Karpas-422 (cell line): ENCODE results near the gene GPS1. TPM values are rescaled to one million over a fixed set of nuclear protein-coding genes. Genes with fewer than 3 reads are reported as not detected.
A peak's percentile ranks its signal among the peaks of the same experiment; 100 is the strongest.

ENCODE experiments used
- DNase-seq: peaks from one replicate; pipeline ENCODE4 v3.0.0-alpha.2; 2015
- H2AFZ ChIP-seq: fragments of 200-600 bp; sonication (generic); 2 replicates; pipeline ENCODE4 v1.6.1; 2014; ENCODE audit warnings: antibody characterized with exemption, low read length, mixed read lengths
- H3K27ac ChIP-seq: fragments of 200-600 bp; sonication (generic); 2 replicates; pipeline ENCODE4 v1.5.1; 2014; ENCODE audit warnings: mild to moderate bottlenecking, low read length, moderate library complexity
- H3K27me3 ChIP-seq: fragments of 200-600 bp; sonication (generic); 2 replicates; pipeline ENCODE4 v1.6.1; 2014; ENCODE audit warnings: low read length, mixed read lengths
- H3K36me3 ChIP-seq: fragments of 200-600 bp; sonication (generic); 2 replicates; pipeline ENCODE4 v1.6.1; 2014; ENCODE audit warnings: low read length, mixed read lengths; ENCODE audit not compliant: insufficient read depth
- H3K4me1 ChIP-seq: fragments of 200-600 bp; sonication (generic); 2 replicates; pipeline ENCODE4 v1.6.1; 2014; ENCODE audit warnings: mild to moderate bottlenecking, low read length, mixed read lengths
- H3K4me2 ChIP-seq: fragments of 200-600 bp; sonication (generic); 2 replicates; pipeline ENCODE4 v1.6.1; 2014; ENCODE audit warnings: low read length, low read depth, mild to moderate bottlenecking; ENCODE audit not compliant: poor library complexity, severe bottlenecking
- H3K4me3 ChIP-seq: fragments of 200-600 bp; sonication (generic); 2 replicates; pipeline ENCODE4 v1.5.1; 2014; ENCODE audit warnings: mild to moderate bottlenecking, antibody characterized with exemption, low read length, mixed read lengths
- H3K79me2 ChIP-seq: fragments of 200-600 bp; sonication (generic); 2 replicates; pipeline ENCODE4 v1.6.1; 2014; ENCODE audit warnings: mild to moderate bottlenecking, low read length, mixed read lengths
- H3K9ac ChIP-seq: fragments of 200-600 bp; sonication (generic); 2 replicates; pipeline ENCODE4 v1.6.0; 2014; ENCODE audit warnings: low read length
- H3K9me2 ChIP-seq: fragments of 200-600 bp; sonication (generic), shearing (Covaris generic); replicated peaks from 2 replicates; pipeline ENCODE4 v1.6.0; 2014; ENCODE audit warnings: mild to moderate bottlenecking, low read length, moderate library complexity; ENCODE audit not compliant: insufficient read depth
- H3K9me3 ChIP-seq: fragments of 300-700, 200-600 bp; sonication (generic); 2 replicates; pipeline ENCODE4 v1.6.1; 2014; ENCODE audit warnings: low read length, mixed read lengths
- H4K20me1 ChIP-seq: fragments of 200-600 bp; sonication (generic); 2 replicates; pipeline ENCODE4 v1.6.1; 2014; ENCODE audit warnings: mild to moderate bottlenecking, antibody characterized with exemption, low read length, low read depth; ENCODE audit not compliant: insufficient read depth
- total RNA-seq: library from RNA; depleted of rRNA; stranded (reverse); fragments of >200 nt; shearing (Covaris generic); gene quantifications from 2 replicates; pipeline ENCODE4 v1.2.3, GENCODE V29; 2014; ENCODE audit warnings: low replicate concordance

Gene GPS1
- total RNA-seq, 1 experiment from 2014 or later: 57.1 TPM

GRCh38 chr17:82022310-82022980 lies 29.3 kb upstream of the GPS1 start, which contains the start of gene CENPX:
Gene CENPX (minus strand): TSS chr17:82022878. CDS start chr17:82022861, 17 bp downstream.
- H3K9me2 ChIP-seq: no peaks in the 10 kb centered on the region
- peaks cover 3% of the 10 kb centered on the region; the same call in 1 of the 2 replicates for H4K20me1 ChIP-seq
- H3K4me1 ChIP-seq: peaks cover 30% of the 10 kb centered on the region
- peak within 1 kb of the TSS; percentile 96 for H3K4me2 ChIP-seq
- peaks cover 26% of the 10 kb centered on the region for H3K79me2 ChIP-seq
- no peaks in the 10 kb centered on the region for H3K9me3 ChIP-seq
- peak within 1 kb of the TSS; percentile 98 for H3K4me3 ChIP-seq
- H3K36me3 ChIP-seq: no peaks in the 10 kb centered on the region
- DNase-seq: no peak
- H3K27me3 ChIP-seq: no peaks in the 10 kb centered on the region
- H3K9ac ChIP-seq: peak within 1 kb of the TSS; percentile 97
- peak within 1 kb of the TSS; percentile 61 for H3K27ac ChIP-seq
- H2AFZ ChIP-seq: peak within 1 kb of the TSS; percentile 84

GRCh38 chr17:82022981-82023446 lies 28.7 kb upstream of the GPS1 start, which contains the start of gene LRRC45:
Gene LRRC45 (plus strand): TSS chr17:82023305. CDS start chr17:82023644, 339 bp downstream.
- Histone ChIP-seq H3K36me3 (no peaks in the 10 kb centered on the region), H3K9me3 (no peaks in the 10 kb centered on the region), H3K4me1 (peaks cover 30% of the 10 kb centered on the region), H3K9me2 (no peaks in the 10 kb centered on the region), H3K4me2 (peak within 1 kb of the TSS; percentile 96), H4K20me1 (peaks cover 3% of the 10 kb centered on the region; the same call in 1 of the 2 replicates), H3K4me3 (peak within 1 kb of the TSS; percentile 98), H3K27me3 (no peaks in the 10 kb centered on the region), H2AFZ (peak within 1 kb of the TSS; percentile 84), H3K27ac (peak within 1 kb of the TSS; percentile 61; the same call in 1 of the 2 replicates), H3K79me2 (peaks cover 26% of the 10 kb centered on the region), H3K9ac (peak within 1 kb of the TSS; percentile 97)
- DNase-seq: peak; percentile 100

GRCh38 chr17:82023447-82024241 lies 28.1 kb upstream of the GPS1 start:
- peak overlapping the region; percentile 98 for H3K4me3 ChIP-seq
- peaks cover 3% of the 10 kb centered on the region; the same call in 1 of the 2 replicates for H4K20me1 ChIP-seq
- H3K4me1 ChIP-seq: peaks cover 30% of the 10 kb centered on the region
- H2AFZ ChIP-seq: peak overlapping the region; percentile 84
- H3K36me3 ChIP-seq: no peaks in the 10 kb centered on the region
- H3K27ac ChIP-seq: 0 out of 2 replicates have a peak overlapping the region, but pooled peaks have one; percentile 28
- no peaks in the 10 kb centered on the region for H3K9me3 ChIP-seq
- peak overlapping the region; percentile 96 for H3K9ac ChIP-seq
- H3K4me2 ChIP-seq: peak overlapping the region; percentile 96
- H3K9me2 ChIP-seq: no peaks in the 10 kb centered on the region
- H3K27me3 ChIP-seq: no peaks in the 10 kb centered on the region
- H3K79me2 ChIP-seq: peaks cover 26% of the 10 kb centered on the region
- DNase-seq: peak; percentile 79

- H3K9ac ChIP-seq: no peak overlapping the region
- H3K4me2 ChIP-seq: no peak overlapping the region
- no peak overlapping the region for H3K4me3 ChIP-seq
Observed at GRCh38 chr17:82024859-82025258, 26.8 kb upstream of the GPS1 start.

DNA sequence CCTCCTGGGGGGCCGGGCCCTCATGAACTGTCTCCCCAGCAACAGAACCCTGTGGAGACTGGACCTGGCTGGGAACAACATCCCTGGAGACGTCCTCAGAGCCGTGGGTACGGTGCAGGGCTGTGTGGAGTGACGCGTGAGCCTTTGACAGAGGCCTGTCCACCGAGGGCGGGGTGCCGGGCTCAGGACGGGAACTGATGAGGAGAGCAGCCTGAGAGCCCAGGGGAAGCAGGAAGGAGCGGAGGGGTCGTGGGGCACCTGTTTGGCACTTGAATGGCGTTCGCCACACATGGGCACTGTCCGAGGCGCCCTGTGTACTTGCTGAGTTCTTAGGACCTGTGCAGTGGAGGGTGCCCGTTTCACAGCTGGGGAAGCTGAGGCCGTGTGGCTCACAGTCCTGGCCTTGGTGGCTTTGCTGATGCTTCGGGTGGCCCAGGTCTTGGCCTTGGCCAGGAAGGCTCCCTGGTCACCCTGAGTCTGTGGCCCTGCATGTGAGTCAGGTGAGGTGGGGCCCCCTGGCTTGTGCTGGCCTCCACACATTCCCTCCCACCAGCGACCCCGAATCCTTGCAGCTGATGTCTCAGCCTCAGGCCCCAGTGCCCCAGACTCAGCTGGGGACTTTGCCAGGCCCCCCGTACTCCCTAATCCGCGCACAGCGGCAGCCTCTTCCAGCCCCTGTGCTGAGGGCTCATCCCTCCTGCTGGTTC lies 26.1 kb upstream of the GPS1 start:
- Histone ChIP-seq H3K27ac (no peak overlapping the region), H2AFZ (no peak overlapping the region), H3K9me2 (no peaks in the 10 kb centered on the region), H3K9ac (no peak overlapping the region), H3K36me3 (no peaks in the 10 kb centered on the region), H3K9me3 (no peaks in the 10 kb centered on the region), H3K4me1 (peaks cover 25% of the 10 kb centered on the region), H4K20me1 (no peaks in the 10 kb centered on the region), H3K27me3 (no peaks in the 10 kb centered on the region), H3K4me3 (no peak overlapping the region), H3K4me2 (no peak overlapping the region), H3K79me2 (peaks cover 26% of the 10 kb centered on the region)
- no peak for DNase-seq

More at GRCh38 chr17:82024859-82025258, 26.8 kb upstream of the GPS1 start:
- H3K9me3 ChIP-seq: no peaks in the 10 kb centered on the region
- DNase-seq: no peak
- peaks cover 26% of the 10 kb centered on the region for H3K79me2 ChIP-seq
- H3K4me1 ChIP-seq: peaks cover 30% of the 10 kb centered on the region
- H3K27me3 ChIP-seq: no peaks in the 10 kb centered on the region
- H4K20me1 ChIP-seq: no peaks in the 10 kb centered on the region
- H3K27ac ChIP-seq: no peak overlapping the region
- no peaks in the 10 kb centered on the region for H3K9me2 ChIP-seq
- no peak overlapping the region for H2AFZ ChIP-seq
- H3K36me3 ChIP-seq: no peaks in the 10 kb centered on the region

GRCh38 chr17:82028246-82028645 lies 23.5 kb upstream of the GPS1 start:
- Histone ChIP-seq H4K20me1 (no peaks in the 10 kb centered on the region), H3K27ac (no peak overlapping the region), H3K79me2 (peaks cover 11% of the 10 kb centered on the region; the same call in 1 of the 2 replicates), H3K36me3 (no peaks in the 10 kb centered on the region), H3K4me3 (no peak overlapping the region), H2AFZ (no peak overlapping the region), H3K4me2 (no peak overlapping the region), H3K9me3 (no peaks in the 10 kb centered on the region), H3K4me1 (peaks cover 22% of the 10 kb centered on the region), H3K9me2 (no peaks in the 10 kb centered on the region), H3K27me3 (no peaks in the 10 kb centered on the region), H3K9ac (no peak overlapping the region)
- no peak for DNase-seq

DNA sequence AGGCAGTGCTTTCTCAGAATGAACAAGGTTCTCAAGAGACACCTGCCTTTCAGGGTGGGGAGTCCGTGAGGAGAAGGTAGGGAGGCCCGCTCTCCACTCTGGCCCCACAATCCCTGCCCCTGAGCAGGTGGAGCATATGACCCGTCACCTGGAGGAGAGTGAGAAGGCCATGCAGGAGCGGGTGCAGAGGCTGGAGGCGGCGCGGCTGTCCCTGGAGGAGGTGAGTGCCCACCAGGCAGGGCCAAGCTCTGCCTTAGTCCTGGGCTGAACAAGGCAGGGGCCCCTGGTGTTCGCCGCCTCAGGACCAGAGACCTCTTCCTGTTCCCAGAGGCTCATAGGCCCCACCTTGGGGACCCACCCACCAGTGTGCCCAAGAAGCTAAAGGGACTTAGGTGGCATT lies 22.7 kb upstream of the GPS1 start:
- H3K9me2 ChIP-seq: no peaks in the 10 kb centered on the region
- H3K4me1 ChIP-seq: peaks cover 17% of the 10 kb centered on the region
- no peak overlapping the region for H2AFZ ChIP-seq
- H3K4me3 ChIP-seq: no peak overlapping the region
- no peaks in the 10 kb centered on the region for H4K20me1 ChIP-seq
- H3K27ac ChIP-seq: no peak overlapping the region
- no peaks in the 10 kb centered on the region for H3K36me3 ChIP-seq
- H3K4me2 ChIP-seq: no peak overlapping the region
- no peaks in the 10 kb centered on the region for H3K27me3 ChIP-seq
- H3K79me2 ChIP-seq: peaks cover 5% of the 10 kb centered on the region; the same call in 1 of the 2 replicates
- no peak overlapping the region for H3K9ac ChIP-seq
- DNase-seq: no peak
- H3K9me3 ChIP-seq: no peaks in the 10 kb centered on the region
